Measurements from ENCODE around the gene SGPP1.
"Not testable (repeated sequence)": the region's sequence is repeated elsewhere in the genome, so short reads cannot be mapped to it uniquely, and the experiment has no call there.

The SGPP1 gene

GRCh38 chr14:63644741-63645140 is 83.1 kb downstream of the SGPP1 start:
- Mint-ChIP-seq H3K9me3 (no peaks in the 10 kb centered on the region), H3K4me3 (no peak overlapping the region), H3K27ac (peak overlapping the region; percentile 39), H3K27me3 (no peaks in the 10 kb centered on the region), H3K4me1 (peaks cover 40% of the 10 kb centered on the region), H3K36me3 (ENCODE audit: low read depth) (peaks cover 8% of the 10 kb centered on the region)
- ATAC-seq = no peak
- no peak for DNase-seq

DNA sequence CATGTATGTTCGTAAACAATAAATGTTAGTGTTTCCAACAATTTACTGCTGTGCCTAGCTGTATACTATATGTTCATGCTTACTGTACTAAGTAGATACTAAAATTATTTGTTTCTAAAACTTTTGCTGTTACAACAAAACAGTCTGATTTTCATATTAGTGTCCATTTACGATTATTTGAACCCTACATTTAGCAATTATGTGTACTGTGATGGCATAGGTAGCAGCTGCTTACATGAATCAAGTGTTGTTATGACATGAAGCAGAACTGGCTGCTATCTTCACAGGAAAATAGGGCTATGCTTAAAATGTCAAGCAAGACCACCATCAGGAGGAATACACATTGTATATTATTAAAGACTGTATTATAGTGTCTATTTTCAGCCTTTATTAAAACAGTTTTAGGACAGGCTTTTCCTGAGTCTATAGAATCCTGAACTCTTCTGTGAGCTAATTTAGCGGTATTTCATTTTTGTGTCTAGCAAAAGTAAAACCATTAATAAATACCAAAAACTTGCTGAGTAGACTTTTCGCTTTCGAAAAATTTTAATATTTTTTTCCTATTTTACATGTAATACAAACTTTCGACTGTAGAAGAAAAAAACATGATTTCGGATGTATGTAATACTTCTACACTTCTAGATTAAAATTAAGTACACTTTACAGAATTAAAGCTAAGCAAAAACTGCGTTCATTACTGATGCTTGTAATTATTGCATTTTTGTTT is 85.0 kb downstream of the SGPP1 start:
- Mint-ChIP-seq H3K36me3 (ENCODE audit: low read depth) (peaks cover 23% of the 10 kb centered on the region), H3K27me3 (no peaks in the 10 kb centered on the region), H3K4me3 (peak overlapping the region; percentile 90), H3K27ac (peak overlapping the region; percentile 95), H3K4me1 (peaks cover 49% of the 10 kb centered on the region), H3K9me3 (no peaks in the 10 kb centered on the region)
- DNase-seq (no peak), ATAC-seq (no peak)

DNA sequence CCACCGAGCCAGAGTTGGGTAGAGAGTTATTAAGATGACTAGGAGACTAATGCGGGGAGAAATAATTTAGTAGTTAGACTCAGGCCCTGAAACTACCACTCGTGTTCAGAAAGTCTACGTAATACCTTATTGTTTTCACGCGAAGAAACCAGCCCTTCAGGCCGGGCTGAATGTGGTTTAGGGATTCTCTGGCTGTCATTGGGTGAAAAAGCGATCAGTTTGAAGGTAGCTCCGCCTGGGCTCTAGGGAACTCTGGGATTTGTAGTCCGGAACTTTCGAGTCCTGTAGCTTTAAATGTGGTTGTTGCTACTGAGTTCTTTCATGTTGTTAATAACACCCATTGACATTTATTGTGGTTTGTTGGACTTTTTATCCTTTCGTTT is 85.6 kb downstream of the SGPP1 start:
- Mint-ChIP-seq H3K4me3 (peak overlapping the region; percentile 90), H3K36me3 (ENCODE audit: low read depth) (peaks cover 29% of the 10 kb centered on the region), H3K27ac (peak overlapping the region; percentile 95), H3K9me3 (peaks cover under 1% of the 10 kb centered on the region), H3K4me1 (peaks cover 48% of the 10 kb centered on the region), H3K27me3 (no peaks in the 10 kb centered on the region)
- ATAC-seq (peak; percentile 71), DNase-seq (peak; percentile 67)

DNA sequence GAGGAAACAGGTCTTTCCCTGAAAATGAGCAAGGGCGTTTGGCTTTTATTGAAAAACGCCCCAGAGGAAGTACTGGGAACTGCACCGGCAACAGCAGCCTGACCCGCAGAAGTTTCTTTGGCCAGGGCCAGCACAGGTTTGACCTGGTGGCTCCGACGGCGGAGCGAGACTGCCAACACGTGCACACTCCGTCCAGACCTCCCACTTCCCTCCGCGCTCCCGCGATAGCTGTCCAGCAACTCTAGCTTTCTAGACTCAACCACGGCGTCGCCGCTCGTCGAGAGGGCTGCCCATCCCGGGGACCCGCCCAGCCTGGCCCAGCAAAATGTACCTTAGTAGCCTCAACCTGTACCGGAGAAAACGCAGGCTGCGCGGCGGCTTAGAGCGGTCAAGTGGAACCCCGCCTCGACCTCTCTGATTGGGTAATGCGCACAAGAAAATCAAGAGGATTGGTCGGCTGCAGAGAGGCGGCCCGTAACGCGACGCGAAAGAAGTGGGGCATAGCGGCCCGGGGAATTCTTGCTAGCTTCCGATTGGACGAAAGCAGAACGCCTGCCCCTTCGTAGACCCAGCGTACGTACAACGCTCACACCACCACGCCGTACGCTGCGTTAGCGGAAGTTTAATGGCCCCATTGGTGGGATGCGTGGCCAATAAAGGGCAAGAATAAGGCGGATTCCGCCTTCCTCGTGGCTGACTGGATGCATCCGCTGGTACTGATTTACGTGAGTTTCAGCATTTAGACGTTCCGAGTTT is 86.2 kb downstream of the SGPP1 start, which contains the start of gene WDR89:
TSS of gene WDR89 (minus strand) at position 399 of the 756 bp plus-strand sequence. CDS start 41,929 bp downstream, outside the sequence.
- peaks cover 6% of the 10 kb centered on the region for H3K9me3 Mint-ChIP-seq
- H3K27ac Mint-ChIP-seq = peak within 1 kb of the TSS; percentile 95
- DNase-seq (peak; percentile 92), ATAC-seq (peak; percentile 91)
- no peaks in the 10 kb centered on the region for H3K27me3 Mint-ChIP-seq
- peaks cover 52% of the 10 kb centered on the region for H3K4me1 Mint-ChIP-seq
- H3K4me3 Mint-ChIP-seq = peak within 1 kb of the TSS; percentile 90
- H3K36me3 Mint-ChIP-seq (ENCODE audit: low read depth) = peaks cover 34% of the 10 kb centered on the region

- Mint-ChIP-seq H3K27me3 (no peaks in the 10 kb centered on the region), H3K27ac (peak overlapping the region; percentile 72), H3K9me3 (peaks cover 20% of the 10 kb centered on the region), H3K4me1 (peaks cover 71% of the 10 kb centered on the region), H3K36me3 (ENCODE audit: low read depth) (peaks cover 48% of the 10 kb centered on the region), H3K4me3 (peak overlapping the region; percentile 52)
- no peak for DNase-seq
- no peak for ATAC-seq
Observed at GRCh38 chr14:63638493-63638892, 89.4 kb downstream of the SGPP1 start.

DNA sequence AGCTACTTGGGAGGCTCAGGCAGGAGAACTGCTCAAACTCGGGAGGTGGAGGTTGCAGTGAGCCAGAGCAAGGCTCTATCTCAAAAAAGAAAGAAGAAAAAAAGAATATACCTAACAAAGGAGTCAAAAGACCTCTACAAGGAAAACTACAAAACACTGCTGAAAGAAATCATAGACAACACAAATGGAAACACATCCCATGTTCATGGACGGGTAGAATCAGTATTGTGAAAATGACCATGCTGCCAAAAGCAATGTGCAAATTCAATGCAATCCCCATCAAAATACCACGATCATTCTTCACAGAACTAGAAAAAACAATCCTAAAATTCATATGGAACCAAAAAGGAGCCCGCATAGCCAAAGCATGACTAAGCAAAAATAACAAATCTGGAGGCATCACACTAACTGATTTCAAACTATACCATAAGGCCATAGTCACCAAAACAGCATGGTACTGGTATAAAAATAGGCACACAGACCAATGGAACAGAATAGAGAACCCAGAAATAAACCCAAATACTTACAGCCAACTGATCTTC is 91.7 kb downstream of the SGPP1 start:
- Mint-ChIP-seq H3K36me3 (ENCODE audit: low read depth) (peaks cover 48% of the 10 kb centered on the region), H3K4me1 (peaks cover 59% of the 10 kb centered on the region), H3K9me3 (peaks cover 20% of the 10 kb centered on the region), H3K27ac (peak overlapping the region; percentile 33)
- H3K27me3 Mint-ChIP-seq, DNase-seq, H3K4me3 Mint-ChIP-seq, ATAC-seq: not testable (repeated sequence)
